ENCODE data around the gene DIAPH1. TPM values are rescaled to one million over a fixed set of nuclear protein-coding genes. Genes with fewer than 3 reads are reported as not detected.
A peak's percentile ranks its signal among the peaks of the same experiment; 100 is the strongest.

DIAPH1 gene
- total RNA-seq, 6 experiments from 2014 or later, result 105 to 119 (median 109) TPM

GRCh38 chr5:141639357-141640050 is 20.7 kb upstream of the DIAPH1 start:
- TF ChIP-seq CTCF (IDR thresholded peaks at IDR 0.05), result no peak
- Mint-ChIP-seq H3K4me3 (no peak overlapping the region), H3K27ac (no peak overlapping the region), H3K4me1 (ENCODE audit: low read depth) (peaks cover 43% of the 10 kb centered on the region), H3K36me3 (ENCODE audit: low read depth) (peaks cover 21% of the 10 kb centered on the region), H3K27me3 (ENCODE audit: insufficient read depth) (no peaks in the 10 kb centered on the region), H3K9me3 (no peaks in the 10 kb centered on the region)
- DNase-seq, result no peak

- Mint-ChIP-seq H3K36me3 (ENCODE audit: low read depth) (peaks cover 27% of the 10 kb centered on the region), H3K4me1 (ENCODE audit: low read depth) (peaks cover 51% of the 10 kb centered on the region), H3K9me3 (no peaks in the 10 kb centered on the region), H3K4me3 (peak overlapping the region; percentile 98; the same call in 1 of the 2 replicates), H3K27ac (no peak overlapping the region), H3K27me3 (ENCODE audit: insufficient read depth) (no peaks in the 10 kb centered on the region)
- no peak for DNase-seq
- no peak for TF ChIP-seq CTCF (IDR thresholded peaks at IDR 0.05)
Measured at GRCh38 chr5:141638771-141639170, 20.0 kb upstream of the DIAPH1 start.

GRCh38 chr5:141637767-141638419 is 19.1 kb upstream of the DIAPH1 start:
- H3K9me3 Mint-ChIP-seq, result no peaks in the 10 kb centered on the region
- H3K36me3 Mint-ChIP-seq (ENCODE audit: low read depth), result peaks cover 27% of the 10 kb centered on the region
- no peak for DNase-seq
- H3K27ac Mint-ChIP-seq, result no peak overlapping the region
- TF ChIP-seq CTCF (IDR thresholded peaks at IDR 0.05), result no peak
- no peaks in the 10 kb centered on the region for H3K27me3 Mint-ChIP-seq (ENCODE audit: insufficient read depth)
- H3K4me3 Mint-ChIP-seq, result peak overlapping the region; percentile 98
- peaks cover 51% of the 10 kb centered on the region for H3K4me1 Mint-ChIP-seq (ENCODE audit: low read depth)

- no peak overlapping the region for H3K27ac Mint-ChIP-seq
- H3K27me3 Mint-ChIP-seq (ENCODE audit: insufficient read depth), result no peaks in the 10 kb centered on the region
- no peaks in the 10 kb centered on the region for H3K9me3 Mint-ChIP-seq
- no peak for DNase-seq
- H3K4me1 Mint-ChIP-seq (ENCODE audit: low read depth), result peaks cover 50% of the 10 kb centered on the region
- peaks cover 27% of the 10 kb centered on the region for H3K36me3 Mint-ChIP-seq (ENCODE audit: low read depth)
- no peak for TF ChIP-seq CTCF (IDR thresholded peaks at IDR 0.05)
- H3K4me3 Mint-ChIP-seq, result peak overlapping the region; percentile 98
Measured at GRCh38 chr5:141637123-141637766, 18.4 kb upstream of the DIAPH1 start.

DNA sequence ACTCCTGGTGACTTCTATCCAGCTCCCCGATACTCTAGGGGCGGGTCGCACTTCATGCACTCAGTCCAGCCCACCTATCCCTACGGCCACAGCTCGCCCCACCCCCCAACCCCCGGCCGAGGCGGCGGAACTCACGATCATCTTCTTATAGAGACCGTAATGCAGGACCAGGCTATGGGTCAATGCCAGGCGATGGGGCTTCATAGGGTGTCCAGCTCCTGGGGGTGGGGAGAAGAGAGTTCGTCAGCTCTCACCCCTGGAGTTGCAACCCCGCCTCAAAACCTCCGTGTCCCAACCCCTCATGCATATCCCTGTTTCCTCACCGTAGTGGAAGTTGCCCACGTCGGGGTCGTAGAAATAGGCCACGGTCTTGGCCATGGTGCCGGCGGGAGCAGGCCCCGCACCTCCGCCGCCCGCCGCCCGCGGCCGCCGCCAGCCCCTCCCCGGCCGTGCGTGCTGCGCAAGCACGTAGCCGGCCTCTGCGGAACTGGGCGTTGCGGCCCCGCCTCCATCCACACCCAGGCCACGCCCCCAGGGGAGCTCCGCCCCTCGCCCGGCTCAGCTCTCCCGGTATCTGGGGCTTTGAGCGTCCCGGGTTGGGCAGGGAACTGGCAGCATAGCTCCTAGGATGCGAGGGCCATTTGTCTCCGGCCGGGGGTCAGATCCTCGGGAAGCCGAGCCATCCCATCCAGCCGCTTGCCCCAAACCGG is 17.8 kb upstream of the DIAPH1 start, which contains the start of the genes HDAC3 and RELL2:
HDAC3 (minus strand) TSS at position 437 of the 710 bp plus-strand sequence; CDS start at position 378, 59 bp downstream.
RELL2 (plus strand) TSS at position 585 of the 710 bp plus-strand sequence. CDS start 1,229 bp downstream, outside the sequence.
- H3K36me3 Mint-ChIP-seq (ENCODE audit: low read depth), result peaks cover 21% of the 10 kb centered on the region
- DNase-seq, result peak; percentile 85

More for the DNA sequence above, 17.8 kb upstream of the DIAPH1 start, which contains the start of the genes HDAC3 and RELL2:
- Mint-ChIP-seq H3K27me3 (ENCODE audit: insufficient read depth) (no peaks in the 10 kb centered on the region), H3K4me3 (peak within 1 kb of the TSS; percentile 98), H3K27ac (peak within 1 kb of the TSS; percentile 79), H3K9me3 (no peaks in the 10 kb centered on the region), H3K4me1 (ENCODE audit: low read depth) (peaks cover 44% of the 10 kb centered on the region)
- no peak for TF ChIP-seq CTCF (IDR thresholded peaks at IDR 0.05)
